NCI-H187 treated with DMSO at 0.1 percent for 48 hours (cell line): Measurements from ENCODE around the gene CD27.
A peak's percentile ranks its signal among the peaks of the same experiment; 100 is the strongest.
"Not testable (repeated sequence)": the region's sequence is repeated elsewhere in the genome, so short reads cannot be mapped to it uniquely, and the experiment has no call there.

Experiments
- DNase-seq: peaks from one replicate; lab custom pipeline; 2025; lab: John Stamatoyannopoulos, UW

CD27 gene

GRCh38 chr12:6444704-6445688 is at the start of gene CD27:
CD27 (plus strand) TSS chr12:6444955; CDS start chr12:6445096, 141 bp downstream.
- DNase-seq, result no peak

- DNase-seq, result no peak
Observed at GRCh38 chr12:6396031-6396430, 48.7 kb upstream of the CD27 start.

- DNase-seq, result no peak
Observed at GRCh38 chr12:6399884-6400644, 44.7 kb upstream of the CD27 start.

GRCh38 chr12:6404390-6404789 is 40.4 kb upstream of the CD27 start:
- DNase-seq, result no peak

GRCh38 chr12:6405963-6406362 is 38.8 kb upstream of the CD27 start:
- no peak for DNase-seq

GRCh38 chr12:6407236-6407954 is 37.4 kb upstream of the CD27 start:
- no peak for DNase-seq

GRCh38 chr12:6416596-6416995 is 28.2 kb upstream of the CD27 start:
- no peak for DNase-seq

GRCh38 chr12:6418796-6419195 is 26.0 kb upstream of the CD27 start:
- DNase-seq, result no peak

- DNase-seq, result no peak
Observed at GRCh38 chr12:6420364-6420763, 24.4 kb upstream of the CD27 start.

GRCh38 chr12:6423267-6424007 is 21.3 kb upstream of the CD27 start:
- peak; percentile 26 for DNase-seq

- DNase-seq, result no peak
Observed at GRCh38 chr12:6424008-6424347, 20.8 kb upstream of the CD27 start.

- DNase-seq, result no peak
Observed at GRCh38 chr12:6424866-6425265, 19.9 kb upstream of the CD27 start.

- DNase-seq, result no peak
Observed at GRCh38 chr12:6425590-6426531, 18.9 kb upstream of the CD27 start.

GRCh38 chr12:6426882-6427671 is 17.7 kb upstream of the CD27 start:
- no peak for DNase-seq

- not testable (repeated sequence) for DNase-seq
Observed at GRCh38 chr12:6427796-6428195, 17.0 kb upstream of the CD27 start.

- DNase-seq, result no peak
Observed at GRCh38 chr12:6428326-6428725, 16.4 kb upstream of the CD27 start.

GRCh38 chr12:6430124-6430989 is 14.4 kb upstream of the CD27 start:
- no peak for DNase-seq

- DNase-seq, result no peak
Observed at GRCh38 chr12:6432991-6433390, 11.8 kb upstream of the CD27 start.
